Stimulated activated CD4-positive, alpha-beta T cell treated with anti-CD3 and anti-CD28 coated beads, Interleukin-1b, Interleukin-23, amount 100 ng/mL, for 48 hours (primary cell): Measurements from ENCODE around the gene BIN2.
"Not testable (repeated sequence)": the region's sequence is repeated elsewhere in the genome, so short reads cannot be mapped to it uniquely, and the experiment has no call there.

ENCODE experiments used
- DNase-seq: peaks from one replicate; pipeline ENCODE4 v3.0.0-alpha.2; 2020

Gene BIN2

GRCh38 chr12:51343201-51343600, 19.2 kb upstream of the BIN2 start:
- no peak for DNase-seq

DNA sequence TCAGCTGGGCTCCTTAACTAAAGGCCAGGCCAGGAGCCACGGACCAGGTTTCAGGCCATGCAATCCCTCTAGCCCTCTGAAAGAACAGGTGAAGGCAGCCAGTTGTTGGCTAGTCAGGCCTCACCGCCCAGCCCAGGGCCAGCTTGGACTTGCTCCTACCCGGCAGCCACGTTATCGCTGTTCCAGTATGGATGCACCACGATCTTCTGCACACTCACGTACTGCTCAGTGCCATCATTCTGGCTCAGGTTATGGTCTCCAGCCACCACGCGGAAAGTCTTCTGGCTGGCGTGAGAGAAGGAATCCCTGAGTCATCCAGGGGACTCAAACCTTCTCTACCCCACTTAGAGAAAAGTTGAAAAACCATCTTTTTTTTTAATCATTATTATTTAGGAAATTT, 18.4 kb upstream of the BIN2 start:
- no peak for DNase-seq

GRCh38 chr12:51341251-51342007, 17.5 kb upstream of the BIN2 start:
- DNase-seq = peak; percentile 66

DNA sequence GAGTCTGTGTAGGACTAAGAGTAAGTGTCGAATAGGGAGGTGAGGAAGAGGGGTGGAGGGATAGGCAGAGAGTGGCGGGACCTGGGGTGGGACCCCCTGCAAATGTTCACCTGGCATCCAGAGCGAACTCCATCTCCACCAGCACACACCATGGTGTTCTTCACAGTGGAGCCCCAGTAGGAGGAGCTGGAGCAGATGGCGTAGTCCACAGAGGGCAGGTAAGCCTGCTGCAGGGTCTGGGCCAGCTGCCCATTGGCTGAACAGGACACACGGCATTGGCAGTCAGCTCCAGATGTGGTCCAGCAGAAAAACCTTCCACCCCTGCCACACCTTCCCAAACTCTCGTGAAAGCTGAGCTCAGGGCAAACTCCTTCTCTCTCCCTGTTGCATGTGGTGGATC, 15.8 kb upstream of the BIN2 start:
- DNase-seq = no peak

DNA sequence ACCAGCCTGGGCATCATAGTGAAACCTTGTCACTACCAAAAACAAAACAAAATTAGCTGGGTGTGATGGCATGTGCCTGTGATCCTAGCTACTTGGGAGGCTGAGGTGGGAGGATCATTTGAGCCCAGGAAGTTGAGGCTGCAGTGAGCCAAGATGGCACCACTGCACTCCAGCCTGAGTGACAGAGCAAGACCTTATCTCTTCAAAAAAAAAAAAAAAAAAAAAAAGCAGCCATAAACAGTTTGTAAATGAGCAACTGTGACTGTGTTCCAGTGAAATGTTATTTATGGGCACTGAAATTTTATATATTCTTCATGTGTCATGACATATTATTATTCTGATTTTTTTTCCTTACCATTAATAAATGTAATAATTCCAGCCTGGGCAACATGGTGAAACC, 13.4 kb upstream of the BIN2 start:
- not testable (repeated sequence) for DNase-seq

GRCh38 chr12:51335931-51336330, 12.0 kb upstream of the BIN2 start:
- DNase-seq = no peak

DNA sequence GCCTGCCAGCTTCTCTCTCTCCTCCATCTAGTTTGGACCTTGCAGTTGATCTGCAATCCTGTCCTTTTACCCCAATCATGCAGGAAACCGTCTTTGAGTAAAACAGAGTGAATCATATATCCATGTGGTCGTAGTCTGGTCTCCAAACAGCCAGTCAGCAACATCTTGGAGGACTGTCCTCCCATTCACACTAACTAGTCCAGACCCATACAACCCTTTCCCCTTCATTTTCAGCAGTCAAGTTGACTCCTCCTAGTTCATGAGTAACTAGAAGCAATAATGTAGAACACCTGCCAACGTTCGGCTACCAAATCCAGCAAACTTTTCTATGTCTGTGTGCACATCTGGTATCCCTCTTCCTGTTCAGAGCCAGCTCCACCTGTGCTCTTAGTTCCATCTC, 10.8 kb upstream of the BIN2 start:
- no peak for DNase-seq

DNA sequence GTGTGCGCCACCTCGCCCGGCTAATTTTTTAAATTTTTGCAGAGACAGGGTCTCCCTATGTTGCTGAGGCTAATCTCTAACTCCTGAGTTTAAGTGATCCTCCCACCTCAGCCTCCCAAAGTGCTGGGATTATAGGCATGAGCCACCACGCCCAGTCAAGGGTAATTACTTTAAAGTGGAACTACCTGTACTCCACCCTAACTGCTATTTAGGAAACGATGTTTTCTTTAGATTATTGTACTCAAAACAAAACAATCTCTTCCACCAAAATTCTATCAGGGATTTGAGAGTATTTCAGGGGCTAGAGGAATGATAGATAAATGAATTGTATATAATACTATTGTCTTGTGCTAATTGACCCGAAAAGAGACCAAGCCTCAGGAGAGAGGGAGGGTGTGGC, 9.6 kb upstream of the BIN2 start:
- no peak for DNase-seq

GRCh38 chr12:51330186-51330585, 6.2 kb upstream of the BIN2 start:
- no peak for DNase-seq

DNA sequence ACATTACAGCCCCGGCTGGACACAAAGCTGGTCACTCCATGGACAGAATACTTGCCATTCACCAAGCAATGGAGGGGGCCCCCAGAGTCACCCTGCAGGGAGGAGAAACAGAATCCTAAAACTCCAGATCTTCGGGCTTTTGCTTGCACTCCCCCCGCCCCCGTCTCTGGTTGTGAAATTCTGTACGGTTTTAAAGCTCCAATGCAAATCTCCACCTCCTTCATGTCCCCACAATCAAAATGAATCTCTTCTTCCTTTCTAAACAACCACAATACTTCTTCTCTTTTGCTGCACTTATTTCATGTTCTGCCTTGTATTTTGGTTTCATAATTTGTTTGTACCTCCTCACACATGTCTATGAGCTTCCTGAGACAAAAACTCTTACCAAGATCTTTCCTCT, 5.8 kb upstream of the BIN2 start:
- no peak for DNase-seq

DNA sequence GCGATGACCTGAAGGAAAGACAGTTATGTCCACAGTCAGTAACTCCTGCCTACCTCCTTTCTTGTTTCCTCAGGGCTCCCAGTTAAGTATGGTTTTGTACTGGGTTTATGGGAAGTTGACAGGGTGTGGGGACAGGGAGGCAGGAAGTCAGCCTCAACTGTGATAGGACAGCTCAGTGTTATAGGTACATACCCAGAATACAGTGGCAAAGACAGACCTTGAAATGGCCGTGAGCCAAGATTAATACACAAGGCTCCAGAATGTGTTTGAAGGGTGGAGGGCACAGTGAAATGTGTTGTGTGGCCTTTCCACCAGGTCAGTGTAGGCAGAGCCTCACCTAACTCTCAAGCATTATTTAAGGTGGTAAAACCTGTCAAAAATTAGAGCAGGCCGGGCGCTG, 4.6 kb upstream of the BIN2 start:
- DNase-seq = no peak

- no peak for DNase-seq
Measured at GRCh38 chr12:51326698-51327439, 2.9 kb upstream of the BIN2 start.

DNA sequence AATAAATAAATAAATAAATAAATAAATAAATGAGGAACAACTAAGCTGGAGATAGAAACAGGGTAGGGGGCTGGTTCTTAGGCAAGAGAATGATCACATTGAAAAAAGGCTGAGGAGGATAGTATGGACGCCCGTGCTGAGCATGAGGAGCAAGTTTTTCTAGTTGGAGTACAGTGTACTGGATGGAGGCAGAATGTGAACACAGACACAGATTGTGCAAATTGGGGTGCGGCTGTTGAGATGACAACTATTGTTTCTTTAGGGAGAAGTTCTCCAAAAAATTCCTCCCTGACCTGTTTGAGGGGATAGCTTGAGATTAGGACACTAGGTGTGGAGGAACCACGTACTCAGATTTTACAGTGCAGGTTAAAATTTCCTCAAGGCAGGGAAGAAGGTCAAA, 979 bp upstream of the BIN2 start:
- DNase-seq = no peak

DNA sequence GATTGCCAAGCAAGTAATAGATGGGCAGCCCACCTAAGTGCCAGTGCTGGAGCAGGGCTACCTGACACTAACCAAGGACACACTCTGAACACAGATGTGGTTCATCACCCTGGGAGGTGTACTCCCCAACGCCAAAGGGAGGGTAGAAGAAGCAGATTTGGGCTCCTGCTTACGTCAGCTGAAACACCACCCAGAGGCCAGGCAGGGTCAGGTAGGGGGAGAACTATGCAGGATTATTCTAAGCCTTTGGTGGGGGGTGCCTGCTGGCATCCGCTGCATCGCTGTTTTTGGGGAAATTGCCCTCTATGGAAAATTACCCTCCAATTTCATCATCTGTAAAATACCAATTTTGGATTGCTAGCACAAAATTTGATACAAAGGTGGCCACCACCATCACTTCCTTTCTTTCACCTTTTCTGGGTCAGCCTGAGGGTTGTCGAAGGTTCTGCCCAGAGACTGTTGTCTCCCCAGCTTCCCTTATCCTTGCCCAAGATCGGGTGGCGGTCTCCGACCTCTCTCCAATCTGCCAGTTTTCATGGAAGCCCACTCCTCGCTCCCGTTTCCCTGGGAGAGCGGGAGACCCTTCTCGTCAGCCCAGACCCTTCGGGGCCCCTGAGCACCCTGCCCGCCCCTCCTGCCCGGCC, 535 bp downstream of the BIN2 start:
- peak; percentile 58 for DNase-seq

- peak; percentile 61 for DNase-seq
Measured at GRCh38 chr12:51322452-51322851, 1.5 kb downstream of the BIN2 start.

- DNase-seq = no peak
Measured at GRCh38 chr12:51321882-51322281, 2.1 kb downstream of the BIN2 start.

DNA sequence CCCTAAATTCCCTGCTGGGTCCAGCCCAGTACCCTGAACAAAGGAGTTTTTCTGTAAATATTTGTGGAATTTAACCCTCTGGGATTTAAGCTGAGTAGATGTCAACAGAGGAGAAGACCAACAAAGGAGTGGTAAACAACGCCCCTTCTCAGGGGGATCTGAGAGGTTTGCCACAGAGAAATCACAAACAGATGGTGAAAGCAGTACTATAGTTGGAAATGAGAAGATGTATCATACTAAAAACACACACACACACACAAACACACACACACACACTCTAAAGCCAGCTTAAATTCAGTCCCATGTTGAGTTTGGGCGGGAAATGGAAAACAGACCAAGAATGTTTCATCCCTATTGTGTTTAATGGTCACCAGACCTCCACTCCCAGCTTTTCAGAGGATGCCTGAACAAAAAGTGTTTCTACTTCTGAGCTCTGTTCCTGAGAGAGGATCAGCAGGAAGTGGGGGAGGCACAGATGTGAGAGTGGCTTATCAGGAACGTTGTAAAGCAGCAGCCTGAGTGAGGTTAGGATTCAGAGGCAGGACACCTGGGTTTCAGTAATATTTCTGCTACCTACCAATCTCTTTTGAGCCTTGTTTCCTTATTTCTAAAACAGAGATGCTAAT, 3.2 kb downstream of the BIN2 start:
- DNase-seq = no peak

DNA sequence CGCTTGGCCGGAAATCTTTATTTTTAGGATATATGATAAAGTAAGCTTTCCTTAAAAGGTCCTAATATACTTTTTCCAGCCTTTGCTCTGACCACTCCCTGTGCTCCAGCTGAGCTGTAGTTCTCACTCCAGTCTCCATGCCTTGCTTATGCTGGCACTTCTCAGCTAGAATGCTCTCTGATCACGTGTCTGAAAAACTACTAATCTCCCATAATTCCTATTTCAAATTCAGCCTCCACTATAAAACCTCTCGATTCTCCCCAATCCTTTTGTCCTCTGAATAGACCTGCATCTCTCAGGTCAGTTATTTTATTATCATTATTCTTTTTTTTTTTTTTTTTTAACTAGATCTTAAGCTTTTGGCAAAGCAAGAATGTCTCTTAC, 3.7 kb downstream of the BIN2 start:
- DNase-seq = no peak

DNA sequence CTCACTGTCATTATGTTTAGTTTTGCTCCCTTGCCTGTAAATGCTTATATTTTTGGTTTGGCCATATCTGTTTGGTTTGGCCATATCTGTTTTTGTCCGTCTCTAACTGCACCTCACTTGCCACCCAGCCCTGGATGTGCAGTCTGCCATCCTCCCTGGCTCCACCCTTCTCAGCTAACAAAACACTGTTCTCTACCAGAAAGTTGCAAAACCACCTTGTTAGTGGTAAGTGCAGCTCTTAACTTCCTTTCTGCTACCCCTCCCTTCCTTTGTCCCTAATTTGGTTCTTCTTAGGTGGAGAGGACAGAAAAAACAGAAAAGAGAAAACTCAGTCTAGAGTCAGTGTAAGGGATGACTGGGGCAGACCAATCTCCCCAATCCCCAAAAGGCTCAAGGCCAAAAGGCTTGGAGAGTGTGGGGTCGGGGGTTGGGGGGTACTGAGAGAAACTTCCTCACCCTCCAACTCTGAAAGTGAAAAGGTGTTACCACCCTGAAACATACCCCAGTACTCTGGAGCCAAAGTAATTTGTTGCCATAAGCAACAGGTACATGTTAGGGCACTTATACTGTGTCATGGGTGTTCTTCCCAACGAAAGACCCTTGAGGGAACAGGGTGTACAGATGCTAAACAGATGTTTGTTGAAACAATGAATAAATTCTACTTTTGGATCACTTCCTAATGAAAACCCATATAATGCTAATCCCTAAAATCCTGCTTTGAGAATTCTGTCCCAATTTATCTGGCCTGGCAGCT, 5.0 kb downstream of the BIN2 start:
- no peak for DNase-seq

DNA sequence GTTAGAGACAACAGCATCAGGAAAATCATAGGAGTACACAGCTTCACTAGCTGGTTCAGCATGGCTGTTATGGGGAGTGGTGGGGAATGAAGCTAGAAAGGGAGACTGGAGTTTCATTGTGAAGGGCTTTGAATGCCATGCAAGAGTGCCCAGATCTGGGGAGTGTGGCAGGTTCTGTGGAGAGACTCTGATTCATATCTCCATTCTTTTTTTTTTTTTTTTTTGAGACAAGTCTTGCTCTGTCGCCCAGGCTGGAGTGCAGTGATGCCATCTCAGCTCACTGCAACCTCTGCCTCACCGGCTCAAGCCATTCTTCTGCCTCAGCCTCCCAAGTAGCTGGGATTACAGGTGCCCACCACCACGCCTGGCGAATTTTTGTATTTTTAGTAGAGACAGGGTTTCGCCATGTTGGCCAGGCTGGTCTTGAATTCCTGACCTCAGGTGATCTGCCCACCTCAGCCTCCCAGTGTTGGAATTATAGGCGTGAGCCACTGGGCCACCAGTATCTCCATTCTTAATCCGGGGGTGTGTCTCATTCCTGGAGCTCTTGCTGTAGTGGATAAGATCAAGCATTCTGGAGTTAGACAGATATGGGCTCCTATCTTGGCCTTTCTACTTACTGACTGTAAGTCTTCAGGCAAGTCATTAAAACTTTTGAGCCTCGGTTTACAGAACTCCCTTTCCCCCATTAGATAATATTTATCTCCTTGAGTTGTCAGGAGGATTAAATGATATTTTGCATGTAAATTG, 5.7 kb downstream of the BIN2 start:
- DNase-seq = peak; percentile 10

DNA sequence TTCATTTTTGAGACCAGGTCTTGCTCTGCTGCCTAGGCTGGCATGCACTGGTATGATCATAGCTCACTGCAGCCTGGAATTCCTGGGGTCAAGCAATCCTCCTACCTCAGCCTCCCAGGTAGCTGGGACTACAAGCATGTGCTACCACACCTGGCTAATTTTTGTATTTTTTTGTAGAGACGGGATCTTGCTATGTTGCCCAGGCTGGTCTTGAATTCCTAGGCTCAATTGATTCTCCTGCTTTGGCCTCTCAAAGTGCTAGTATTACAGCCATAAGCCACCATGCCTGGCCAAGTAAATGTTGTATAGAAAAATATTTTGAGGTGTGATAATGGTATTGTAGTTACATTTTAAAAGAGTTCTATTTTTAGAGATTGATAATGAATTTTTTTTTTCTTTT, 12.6 kb downstream of the BIN2 start:
- no peak for DNase-seq
